NT2/D1 (cell line): ENCODE data around the gene ELOA2.
"Not testable (repeated sequence)": the region's sequence is repeated elsewhere in the genome, so short reads cannot be mapped to it uniquely, and the experiment has no call there.

Experiments used
- DNase-seq: peaks from one replicate; pipeline ENCODE4 v3.0.0-alpha.2; 2011; ENCODE audit warnings: low read depth, low spot score
- H3K27me3 ChIP-seq: 2 replicates; pipeline ENCODE4 v1.6.0; 2011; ENCODE audit warnings: mild to moderate bottlenecking; ENCODE audit not compliant: insufficient read length, insufficient read depth
- H3K36me3 ChIP-seq: 2 replicates; pipeline ENCODE4 v1.6.1; 2011; ENCODE audit warnings: mild to moderate bottlenecking, low read length, mixed read lengths; ENCODE audit not compliant: insufficient read depth, insufficient read length
- H3K4me1 ChIP-seq: 2 replicates; pipeline ENCODE4 v1.5.1; 2011; ENCODE audit not compliant: insufficient read depth, insufficient read length
- H3K4me3 ChIP-seq: 2 replicates; pipeline ENCODE4 v1.5.1; 2011; ENCODE audit warnings: low read depth; ENCODE audit not compliant: insufficient read length
- H3K9ac ChIP-seq: 2 replicates; pipeline ENCODE4 v1.6.0; 2011; ENCODE audit warnings: low read depth; ENCODE audit not compliant: insufficient read length
- H3K9me3 ChIP-seq: 2 replicates; pipeline ENCODE4 v1.5.1; 2011; ENCODE audit warnings: mild to moderate bottlenecking, low read length; ENCODE audit not compliant: insufficient read depth

The ELOA2 gene

GRCh38 chr18:47025557-47026174 is 9.8 kb downstream of the ELOA2 start:
- not testable (repeated sequence) for H3K9ac ChIP-seq, H3K4me1 ChIP-seq, H3K4me3 ChIP-seq, DNase-seq, H3K27me3 ChIP-seq, H3K36me3 ChIP-seq, H3K9me3 ChIP-seq

GRCh38 chr18:47023769-47024465 is 11.5 kb downstream of the ELOA2 start:
- not testable (repeated sequence) for H3K36me3 ChIP-seq, H3K27me3 ChIP-seq, H3K9me3 ChIP-seq, DNase-seq, H3K9ac ChIP-seq, H3K4me3 ChIP-seq, H3K4me1 ChIP-seq

- H3K36me3 ChIP-seq, H3K9me3 ChIP-seq: not testable (repeated sequence)
Observed at GRCh38 chr18:47022821-47023220, 12.6 kb downstream of the ELOA2 start.

GRCh38 chr18:47020757-47021156 is 14.7 kb downstream of the ELOA2 start:
- H3K9me3 ChIP-seq, H3K4me1 ChIP-seq, H3K4me3 ChIP-seq, DNase-seq, H3K9ac ChIP-seq, H3K27me3 ChIP-seq, H3K36me3 ChIP-seq: not testable (repeated sequence)

More at GRCh38 chr18:47022821-47023220, 12.6 kb downstream of the ELOA2 start:
- DNase-seq, H3K4me1 ChIP-seq, H3K9ac ChIP-seq, H3K4me3 ChIP-seq, H3K27me3 ChIP-seq: not testable (repeated sequence)

GRCh38 chr18:47019870-47020269 is 15.6 kb downstream of the ELOA2 start:
- DNase-seq, H3K4me3 ChIP-seq, H3K27me3 ChIP-seq, H3K36me3 ChIP-seq, H3K9ac ChIP-seq, H3K9me3 ChIP-seq, H3K4me1 ChIP-seq: not testable (repeated sequence)
